HG03460 (cell line): ENCODE measurements around the gene RBM6.

Experiments used
- ATAC-seq: cut with Tn5 transposase; IDR thresholded peaks from one replicate; pipeline ENCODE4 v1.9.1; 2021; ENCODE audit not compliant: unreplicated experiment

The RBM6 gene

GRCh38 chr3:50124052-50124799, 184.3 kb downstream of the RBM6 start:
- no peak for ATAC-seq

- ATAC-seq = no peak
These were observed 184.8 kb downstream of the RBM6 start for GRCh38 chr3:50124800-50125178.

GRCh38 chr3:50125541-50126286, 185.8 kb downstream of the RBM6 start:
- ATAC-seq = no peak

- no peak for ATAC-seq
These were observed 186.6 kb downstream of the RBM6 start for GRCh38 chr3:50126287-50127211.
